Right atrium auricular region (tissue), 2 donors: ENCODE data around the gene PIPOX. TPM values are rescaled to one million over a fixed set of nuclear protein-coding genes. Genes with fewer than 3 reads are reported as not detected.

Experiments
- DNase-seq: peaks from one replicate; pipeline ENCODE4 v3.0.0-alpha.2; 2019; ENCODE audit warnings: low spot score
- H3K27ac ChIP-seq, 2 donors: fragments of 200-600 bp; sonication (generic); 1 replicate in 1 of 2; 2 replicates in 1 of 2; pipeline ENCODE4 v1.5.1; 2016 to 2019
- H3K27me3 ChIP-seq, 2 donors: fragments of 200-600 bp; sonication (generic); one replicate each; pipeline versions ENCODE4 v1.5.1 to v1.6.0; 2017 to 2019
- H3K36me3 ChIP-seq: fragments of 200-600 bp; sonication (generic); one replicate; pipeline ENCODE4 v1.5.1; 2016
- H3K4me1 ChIP-seq, 2 donors: fragments of 200-600 bp; sonication (generic); one replicate each; pipeline versions ENCODE4 v1.5.1 to v1.6.0; 2017 to 2019
- H3K4me3 ChIP-seq, 2 donors: fragments of 200-600 bp; sonication (generic); 1 replicate in 1 of 2; 2 replicates in 1 of 2; pipeline ENCODE4 v1.5.1; 2017 to 2019; ENCODE audit warnings: mild to moderate bottlenecking in 1 of 2, moderate library complexity in 1 of 2
- H3K9me3 ChIP-seq, 2 donors: fragments of 200-600 bp; sonication (generic); one replicate each; pipeline ENCODE4 v1.5.1; 2019
- total RNA-seq, 2 donors: library from RNA; depleted of rRNA; stranded (reverse); fragments of >200 nt; gene quantifications; one replicate each; pipeline ENCODE4 v1.1.0, GENCODE V29; 2016
- TF ChIP-seq, protein P1 (sequence below), 2 donors: fragments of 200-600 bp; sonication (generic); IDR thresholded peaks; one replicate each; pipeline ENCODE4 v1.5.1; 2019; ENCODE audit warnings: antibody characterized with exemption in 2 of 2

PIPOX gene
- total RNA-seq, 2 donors from 2014 or later = 0.37 to 0.79 TPM

DNA sequence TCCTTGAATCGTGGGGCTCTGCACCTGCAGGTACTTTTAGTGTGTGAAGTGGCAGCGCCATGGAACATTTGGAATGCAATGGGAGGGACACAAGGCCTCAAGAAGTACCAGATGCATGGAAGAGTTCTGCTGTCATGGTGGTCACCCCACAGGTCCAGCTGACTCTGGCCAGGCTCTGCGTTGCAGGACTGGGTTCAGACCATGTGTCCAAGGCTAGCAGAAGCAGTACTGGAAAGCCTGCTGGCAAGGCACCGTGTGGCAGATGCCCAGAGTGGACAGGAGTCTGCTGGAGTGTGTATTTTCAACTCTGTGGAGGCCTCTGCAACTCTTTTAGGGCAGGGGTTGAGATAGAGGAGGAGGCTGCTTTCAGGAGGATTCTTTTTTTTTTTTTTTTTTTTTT lies 2.1 kb downstream of the PIPOX start:
- Histone ChIP-seq H3K36me3 (no peaks in the 10 kb centered on the region), H3K27me3 (no peaks in the 10 kb centered on the region), H3K27ac (no peak overlapping the region), H3K4me1 (peaks cover 0 to 9% of the 10 kb centered on the region in 2 donors), H3K9me3 (no peaks in the 10 kb centered on the region), H3K4me3 (no peak overlapping the region)
- TF ChIP-seq, protein P1, sequence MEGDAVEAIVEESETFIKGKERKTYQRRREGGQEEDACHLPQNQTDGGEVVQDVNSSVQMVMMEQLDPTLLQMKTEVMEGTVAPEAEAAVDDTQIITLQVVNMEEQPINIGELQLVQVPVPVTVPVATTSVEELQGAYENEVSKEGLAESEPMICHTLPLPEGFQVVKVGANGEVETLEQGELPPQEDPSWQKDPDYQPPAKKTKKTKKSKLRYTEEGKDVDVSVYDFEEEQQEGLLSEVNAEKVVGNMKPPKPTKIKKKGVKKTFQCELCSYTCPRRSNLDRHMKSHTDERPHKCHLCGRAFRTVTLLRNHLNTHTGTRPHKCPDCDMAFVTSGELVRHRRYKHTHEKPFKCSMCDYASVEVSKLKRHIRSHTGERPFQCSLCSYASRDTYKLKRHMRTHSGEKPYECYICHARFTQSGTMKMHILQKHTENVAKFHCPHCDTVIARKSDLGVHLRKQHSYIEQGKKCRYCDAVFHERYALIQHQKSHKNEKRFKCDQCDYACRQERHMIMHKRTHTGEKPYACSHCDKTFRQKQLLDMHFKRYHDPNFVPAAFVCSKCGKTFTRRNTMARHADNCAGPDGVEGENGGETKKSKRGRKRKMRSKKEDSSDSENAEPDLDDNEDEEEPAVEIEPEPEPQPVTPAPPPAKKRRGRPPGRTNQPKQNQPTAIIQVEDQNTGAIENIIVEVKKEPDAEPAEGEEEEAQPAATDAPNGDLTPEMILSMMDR (IDR thresholded peaks at IDR 0.05) = no peak
- DNase-seq = no peak

DNA sequence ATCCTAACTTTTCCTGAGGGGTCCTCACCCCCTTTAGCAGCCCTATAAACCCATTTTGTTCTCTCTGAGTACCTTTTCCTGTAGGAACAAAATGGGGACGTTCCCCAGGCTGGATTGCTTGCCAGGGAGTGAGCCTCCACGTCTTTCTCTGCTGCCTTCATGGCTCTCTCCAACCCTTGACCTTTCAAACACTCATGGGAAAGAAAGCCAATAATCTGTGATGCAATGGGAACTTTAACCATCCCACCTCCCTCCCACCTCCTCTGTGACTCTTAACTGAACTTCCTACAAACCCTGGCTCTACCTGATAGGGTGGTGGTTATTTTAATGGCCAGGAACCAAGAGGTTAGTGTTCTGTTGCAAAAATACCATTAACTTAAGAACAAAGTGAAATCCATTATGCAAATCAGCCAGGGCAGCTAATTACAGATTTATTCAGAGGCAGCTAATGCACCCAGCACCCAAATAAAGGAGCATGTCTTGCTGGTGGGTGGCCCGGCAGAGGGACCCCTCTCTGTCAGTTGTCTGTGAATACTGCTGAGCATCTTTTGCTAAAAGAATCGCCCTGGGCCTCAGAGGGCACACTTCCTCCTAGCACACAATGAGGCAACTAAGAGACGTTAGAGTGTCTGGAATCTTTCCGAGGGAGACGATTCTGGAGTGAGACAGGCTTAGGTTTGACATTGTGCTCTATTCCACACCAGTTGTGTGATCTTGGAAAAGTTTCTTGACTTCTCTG lies 3.0 kb downstream of the PIPOX start:
- peaks cover 0 to 9% of the 10 kb centered on the region in 2 donors for H3K4me1 ChIP-seq
- H3K4me3 ChIP-seq = no peak overlapping the region
- TF ChIP-seq, protein P1 (IDR thresholded peaks at IDR 0.05) = no peak
- DNase-seq = no peak
- no peak overlapping the region for H3K27ac ChIP-seq
- no peaks in the 10 kb centered on the region for H3K36me3 ChIP-seq
- H3K9me3 ChIP-seq = no peaks in the 10 kb centered on the region
- H3K27me3 ChIP-seq = no peaks in the 10 kb centered on the region

DNA sequence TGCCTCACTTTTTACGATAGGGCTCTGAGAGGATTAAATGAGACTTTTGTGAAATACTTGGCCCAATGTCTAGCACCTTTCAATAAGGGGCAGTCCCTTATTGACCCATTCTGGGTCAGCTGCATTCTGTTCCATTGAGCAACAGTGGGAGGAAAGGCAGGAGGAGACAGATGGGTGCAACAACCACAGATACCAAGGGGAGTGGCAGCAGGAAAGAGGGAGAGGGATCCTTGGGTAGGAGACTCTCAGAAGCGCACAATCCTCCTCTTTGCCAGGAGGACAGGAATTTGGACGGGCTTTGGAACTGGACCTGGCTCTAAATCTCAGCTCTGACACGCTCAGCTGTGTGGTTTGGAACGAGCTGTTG lies 3.5 kb downstream of the PIPOX start:
- no peak overlapping the region for H3K4me3 ChIP-seq

DNA sequence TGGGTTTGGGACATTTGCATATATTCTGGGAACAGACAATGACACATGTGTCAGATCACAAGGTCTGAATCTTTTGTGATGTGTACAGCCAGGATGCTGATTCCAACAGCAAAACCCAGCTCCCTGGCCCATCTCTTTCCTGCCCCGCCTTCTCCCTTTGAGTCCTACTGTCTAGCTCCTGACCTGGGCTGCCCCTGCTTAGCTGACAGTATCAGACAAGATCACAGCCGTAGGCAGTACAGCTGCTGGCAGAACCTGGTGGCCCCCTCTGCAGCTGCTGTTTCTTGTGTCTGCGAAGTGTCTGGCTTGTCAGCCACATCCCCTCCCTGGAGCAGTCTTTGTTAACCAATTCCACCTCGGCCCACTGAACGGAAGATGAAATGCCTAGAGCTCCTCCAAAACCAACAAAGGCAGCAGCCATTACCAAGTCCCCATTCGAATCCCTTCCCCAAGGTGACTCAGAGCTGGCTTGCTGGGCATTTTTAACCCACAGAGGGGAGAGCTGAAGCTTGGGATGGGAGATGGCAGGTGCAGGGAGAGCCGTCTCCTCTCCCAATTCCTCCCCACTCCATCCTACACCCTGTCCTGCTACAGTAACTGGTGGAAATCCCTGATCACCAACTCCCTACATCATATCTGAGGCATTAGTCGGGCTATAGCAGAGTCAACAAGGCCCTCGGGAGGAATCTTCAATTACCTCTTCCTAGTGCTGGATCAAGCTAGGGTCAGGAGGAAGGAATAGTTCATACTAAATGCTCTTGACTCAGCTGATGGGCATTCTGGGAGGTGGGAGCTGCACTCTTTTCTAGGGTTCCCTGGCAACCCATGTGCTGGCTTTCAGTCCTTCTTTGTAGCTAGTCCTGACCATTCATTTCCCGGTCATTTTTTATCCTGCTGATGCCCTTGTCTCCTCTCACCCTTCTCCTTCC lies 5.8 kb downstream of the PIPOX start:
- H3K27ac ChIP-seq = no peak overlapping the region
- DNase-seq = no peak
- no peaks in the 10 kb centered on the region for H3K36me3 ChIP-seq
- TF ChIP-seq, protein P1 (IDR thresholded peaks at IDR 0.05) = no peak
- H3K9me3 ChIP-seq = no peaks in the 10 kb centered on the region
- no peak overlapping the region for H3K4me3 ChIP-seq
- H3K4me1 ChIP-seq = no peaks in the 10 kb centered on the region
- no peaks in the 10 kb centered on the region for H3K27me3 ChIP-seq

More for the DNA sequence above, 3.5 kb downstream of the PIPOX start:
- peaks cover 0 to 9% of the 10 kb centered on the region in 2 donors for H3K4me1 ChIP-seq
- no peak for DNase-seq
- H3K9me3 ChIP-seq = no peaks in the 10 kb centered on the region
- no peak overlapping the region for H3K27ac ChIP-seq
- no peaks in the 10 kb centered on the region for H3K27me3 ChIP-seq
- TF ChIP-seq, protein P1 (IDR thresholded peaks at IDR 0.05) = no peak
- H3K36me3 ChIP-seq = no peaks in the 10 kb centered on the region

DNA sequence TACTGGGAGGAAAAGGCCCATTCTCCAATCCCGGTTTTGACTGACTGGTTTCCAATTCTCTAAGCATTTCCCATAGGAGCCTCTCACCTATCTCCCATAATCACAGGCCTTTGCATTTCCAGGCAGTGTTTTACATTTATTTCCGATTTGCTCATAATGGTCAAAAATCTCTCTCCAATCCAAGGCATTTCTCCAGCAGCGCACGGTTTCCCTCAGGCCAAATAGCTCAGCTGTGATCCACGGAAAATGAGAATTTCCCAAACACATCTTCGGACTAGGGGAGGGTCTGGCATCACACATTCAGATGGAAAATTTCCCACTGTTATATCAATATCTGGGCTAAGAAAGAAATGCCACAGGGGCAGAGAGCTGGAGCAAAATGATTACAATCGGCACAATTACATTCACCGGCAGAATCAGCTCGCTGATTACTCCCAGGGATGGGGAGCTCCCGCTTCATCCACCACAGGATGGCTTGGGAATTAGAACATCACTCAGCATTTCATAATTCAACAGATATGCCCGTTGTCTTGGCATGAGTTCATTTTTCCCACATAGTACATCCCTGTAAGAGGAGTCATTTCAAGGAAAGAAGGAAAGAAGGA lies 6.7 kb downstream of the PIPOX start:
- Histone ChIP-seq H3K9me3 (no peaks in the 10 kb centered on the region), H3K36me3 (no peaks in the 10 kb centered on the region), H3K27me3 (no peaks in the 10 kb centered on the region), H3K4me1 (no peaks in the 10 kb centered on the region), H3K27ac (no peak overlapping the region), H3K4me3 (no peak overlapping the region)
- TF ChIP-seq, protein P1 (IDR thresholded peaks at IDR 0.05) = no peak
- DNase-seq = no peak
